Stimulated activated naive CD8-positive, alpha-beta T cell treated with anti-CD3 and anti-CD28 coated beads, Interleukin-15, Interleukin-2, amounts not matched to agents 100 ng/mL and 50 ng/mL, for 24 hours (primary cell): ENCODE data around the gene ANKH.

Experiments used
- H3K27ac Mint-ChIP-seq: one replicate; pipeline ENCODE4 v1.8.0; 2021; ENCODE audit warnings: mild to moderate bottlenecking, mixed read lengths
- H3K27me3 Mint-ChIP-seq: one replicate; pipeline ENCODE4 v1.8.0; 2021; ENCODE audit warnings: mixed read lengths
- H3K36me3 Mint-ChIP-seq: one replicate; pipeline ENCODE4 v1.8.0; 2021; ENCODE audit warnings: low read depth, mixed read lengths
- H3K4me1 Mint-ChIP-seq: one replicate; pipeline ENCODE4 v1.8.0; 2021; ENCODE audit warnings: low read depth, mixed read lengths
- H3K4me3 Mint-ChIP-seq: one replicate; pipeline ENCODE4 v1.8.0; 2021; ENCODE audit warnings: mild to moderate bottlenecking, mixed read lengths
- H3K9me3 Mint-ChIP-seq: one replicate; pipeline ENCODE4 v1.8.0; 2021; ENCODE audit warnings: mixed read lengths

Gene ANKH

GRCh38 chr5:14748180-14748900, 123.2 kb downstream of the ANKH start:
- H3K9me3 Mint-ChIP-seq: no peaks in the 10 kb centered on the region
- peaks cover 73% of the 10 kb centered on the region for H3K36me3 Mint-ChIP-seq
- H3K27me3 Mint-ChIP-seq: no peaks in the 10 kb centered on the region
- H3K4me3 Mint-ChIP-seq: no peak overlapping the region
- no peak overlapping the region for H3K27ac Mint-ChIP-seq
- H3K4me1 Mint-ChIP-seq: peaks cover 42% of the 10 kb centered on the region

GRCh38 chr5:14745753-14746152, 125.8 kb downstream of the ANKH start:
- peaks cover 82% of the 10 kb centered on the region for H3K36me3 Mint-ChIP-seq
- peak overlapping the region; percentile 3 for H3K27ac Mint-ChIP-seq
- no peak overlapping the region for H3K4me3 Mint-ChIP-seq

GRCh38 chr5:14745188-14745563, 126.4 kb downstream of the ANKH start:
- peaks cover 54% of the 10 kb centered on the region for H3K4me1 Mint-ChIP-seq
- H3K27me3 Mint-ChIP-seq: no peaks in the 10 kb centered on the region
- H3K9me3 Mint-ChIP-seq: no peaks in the 10 kb centered on the region
- H3K36me3 Mint-ChIP-seq: peaks cover 78% of the 10 kb centered on the region
- no peak overlapping the region for H3K27ac Mint-ChIP-seq
- no peak overlapping the region for H3K4me3 Mint-ChIP-seq

More at GRCh38 chr5:14745753-14746152, 125.8 kb downstream of the ANKH start:
- no peaks in the 10 kb centered on the region for H3K9me3 Mint-ChIP-seq
- no peaks in the 10 kb centered on the region for H3K27me3 Mint-ChIP-seq
- peaks cover 55% of the 10 kb centered on the region for H3K4me1 Mint-ChIP-seq

GRCh38 chr5:14744296-14745187, 127.0 kb downstream of the ANKH start:
- Mint-ChIP-seq H3K27me3 (no peaks in the 10 kb centered on the region), H3K36me3 (peaks cover 77% of the 10 kb centered on the region), H3K27ac (peak overlapping the region; percentile 49), H3K4me3 (no peak overlapping the region), H3K9me3 (no peaks in the 10 kb centered on the region), H3K4me1 (peaks cover 48% of the 10 kb centered on the region)

- no peaks in the 10 kb centered on the region for H3K9me3 Mint-ChIP-seq
- H3K27ac Mint-ChIP-seq: peak overlapping the region; percentile 49
- no peak overlapping the region for H3K4me3 Mint-ChIP-seq
- peaks cover 41% of the 10 kb centered on the region for H3K4me1 Mint-ChIP-seq
- H3K27me3 Mint-ChIP-seq: no peaks in the 10 kb centered on the region
- peaks cover 75% of the 10 kb centered on the region for H3K36me3 Mint-ChIP-seq
Observed at GRCh38 chr5:14743601-14744295, 127.8 kb downstream of the ANKH start.

- H3K4me1 Mint-ChIP-seq: peaks cover 41% of the 10 kb centered on the region
- peaks cover 72% of the 10 kb centered on the region for H3K36me3 Mint-ChIP-seq
- no peak overlapping the region for H3K4me3 Mint-ChIP-seq
Observed at GRCh38 chr5:14742498-14742897, 129.1 kb downstream of the ANKH start.

GRCh38 chr5:14741801-14742440, 129.7 kb downstream of the ANKH start:
- no peaks in the 10 kb centered on the region for H3K27me3 Mint-ChIP-seq
- no peak overlapping the region for H3K4me3 Mint-ChIP-seq
- no peaks in the 10 kb centered on the region for H3K9me3 Mint-ChIP-seq
- peaks cover 41% of the 10 kb centered on the region for H3K4me1 Mint-ChIP-seq
- H3K27ac Mint-ChIP-seq: peak overlapping the region; percentile 55
- H3K36me3 Mint-ChIP-seq: peaks cover 70% of the 10 kb centered on the region

More at GRCh38 chr5:14742498-14742897, 129.1 kb downstream of the ANKH start:
- no peaks in the 10 kb centered on the region for H3K9me3 Mint-ChIP-seq
- no peaks in the 10 kb centered on the region for H3K27me3 Mint-ChIP-seq
- H3K27ac Mint-ChIP-seq: no peak overlapping the region

GRCh38 chr5:14741131-14741530, 130.4 kb downstream of the ANKH start:
- peaks cover 69% of the 10 kb centered on the region for H3K36me3 Mint-ChIP-seq
- no peaks in the 10 kb centered on the region for H3K27me3 Mint-ChIP-seq
- H3K4me1 Mint-ChIP-seq: peaks cover 43% of the 10 kb centered on the region
- H3K4me3 Mint-ChIP-seq: no peak overlapping the region
- no peaks in the 10 kb centered on the region for H3K9me3 Mint-ChIP-seq
- H3K27ac Mint-ChIP-seq: no peak overlapping the region

- Mint-ChIP-seq H3K9me3 (no peaks in the 10 kb centered on the region), H3K4me3 (no peak overlapping the region), H3K27ac (no peak overlapping the region), H3K27me3 (no peaks in the 10 kb centered on the region), H3K4me1 (peaks cover 31% of the 10 kb centered on the region), H3K36me3 (peaks cover 68% of the 10 kb centered on the region)
Observed at GRCh38 chr5:14739981-14740380, 131.6 kb downstream of the ANKH start.

- no peak overlapping the region for H3K4me3 Mint-ChIP-seq
- peaks cover 70% of the 10 kb centered on the region for H3K36me3 Mint-ChIP-seq
- no peaks in the 10 kb centered on the region for H3K27me3 Mint-ChIP-seq
- no peak overlapping the region for H3K27ac Mint-ChIP-seq
- H3K4me1 Mint-ChIP-seq: peaks cover 28% of the 10 kb centered on the region
- no peaks in the 10 kb centered on the region for H3K9me3 Mint-ChIP-seq
Observed at GRCh38 chr5:14739538-14739937, 132.0 kb downstream of the ANKH start.

GRCh38 chr5:14738050-14738449, 133.5 kb downstream of the ANKH start:
- H3K4me3 Mint-ChIP-seq: no peak overlapping the region
- no peaks in the 10 kb centered on the region for H3K9me3 Mint-ChIP-seq
- H3K36me3 Mint-ChIP-seq: peaks cover 69% of the 10 kb centered on the region
- H3K4me1 Mint-ChIP-seq: peaks cover 16% of the 10 kb centered on the region
- H3K27ac Mint-ChIP-seq: no peak overlapping the region
- H3K27me3 Mint-ChIP-seq: no peaks in the 10 kb centered on the region

- Mint-ChIP-seq H3K27me3 (no peaks in the 10 kb centered on the region), H3K9me3 (no peaks in the 10 kb centered on the region), H3K4me3 (no peak overlapping the region), H3K27ac (no peak overlapping the region), H3K36me3 (peaks cover 61% of the 10 kb centered on the region), H3K4me1 (peaks cover 10% of the 10 kb centered on the region)
Observed at GRCh38 chr5:14737291-14737690, 134.3 kb downstream of the ANKH start.

GRCh38 chr5:14735944-14736343, 135.6 kb downstream of the ANKH start:
- H3K4me3 Mint-ChIP-seq: no peak overlapping the region
- peaks cover 4% of the 10 kb centered on the region for H3K4me1 Mint-ChIP-seq
- H3K36me3 Mint-ChIP-seq: peaks cover 48% of the 10 kb centered on the region
- no peaks in the 10 kb centered on the region for H3K9me3 Mint-ChIP-seq
- no peaks in the 10 kb centered on the region for H3K27me3 Mint-ChIP-seq
- no peak overlapping the region for H3K27ac Mint-ChIP-seq

GRCh38 chr5:14734396-14734795, 137.2 kb downstream of the ANKH start:
- Mint-ChIP-seq H3K27ac (no peak overlapping the region), H3K36me3 (peaks cover 42% of the 10 kb centered on the region), H3K27me3 (no peaks in the 10 kb centered on the region), H3K4me1 (peaks cover 4% of the 10 kb centered on the region), H3K9me3 (no peaks in the 10 kb centered on the region), H3K4me3 (no peak overlapping the region)
